Right ventricle myocardium inferior (tissue), 1 donor: Measurements from ENCODE around the gene DCST2. TPM values are rescaled to one million over a fixed set of nuclear protein-coding genes. Genes with fewer than 3 reads are reported as not detected.

Source experiments
- ATAC-seq: fragments of 200-7000 bp; cut with Tn5 transposase; one replicate; pipeline ENCODE4 v1.9.1; 2020; ENCODE audit warnings: mild to moderate bottlenecking, moderate library complexity
- DNase-seq: peaks from one replicate; pipeline ENCODE4 v3.0.0; 2021; ENCODE audit errors: missing footprints
- intact Hi-C: fragments of 100-400 bp; cut with DNase I; formaldehyde crosslinking; loops from one replicate; pipeline ENCODE4 v1.11.0; 2022
- total RNA-seq: library from RNA; stranded (reverse); fragmentation: NEBNext Ultra II Directional; extraction: Animal tissue kit (Norgen Biotek cat#: 25700); gene quantifications from one replicate; pipeline ENCODE4 v1.2.1, GENCODE V29; 2021
- donor health status: DM: no; HTN: yes; CAD: no; lungs with severe emphysema.

Gene DCST2
- total RNA-seq, 1 donor from 2014 or later, result 0.35 TPM

DNA sequence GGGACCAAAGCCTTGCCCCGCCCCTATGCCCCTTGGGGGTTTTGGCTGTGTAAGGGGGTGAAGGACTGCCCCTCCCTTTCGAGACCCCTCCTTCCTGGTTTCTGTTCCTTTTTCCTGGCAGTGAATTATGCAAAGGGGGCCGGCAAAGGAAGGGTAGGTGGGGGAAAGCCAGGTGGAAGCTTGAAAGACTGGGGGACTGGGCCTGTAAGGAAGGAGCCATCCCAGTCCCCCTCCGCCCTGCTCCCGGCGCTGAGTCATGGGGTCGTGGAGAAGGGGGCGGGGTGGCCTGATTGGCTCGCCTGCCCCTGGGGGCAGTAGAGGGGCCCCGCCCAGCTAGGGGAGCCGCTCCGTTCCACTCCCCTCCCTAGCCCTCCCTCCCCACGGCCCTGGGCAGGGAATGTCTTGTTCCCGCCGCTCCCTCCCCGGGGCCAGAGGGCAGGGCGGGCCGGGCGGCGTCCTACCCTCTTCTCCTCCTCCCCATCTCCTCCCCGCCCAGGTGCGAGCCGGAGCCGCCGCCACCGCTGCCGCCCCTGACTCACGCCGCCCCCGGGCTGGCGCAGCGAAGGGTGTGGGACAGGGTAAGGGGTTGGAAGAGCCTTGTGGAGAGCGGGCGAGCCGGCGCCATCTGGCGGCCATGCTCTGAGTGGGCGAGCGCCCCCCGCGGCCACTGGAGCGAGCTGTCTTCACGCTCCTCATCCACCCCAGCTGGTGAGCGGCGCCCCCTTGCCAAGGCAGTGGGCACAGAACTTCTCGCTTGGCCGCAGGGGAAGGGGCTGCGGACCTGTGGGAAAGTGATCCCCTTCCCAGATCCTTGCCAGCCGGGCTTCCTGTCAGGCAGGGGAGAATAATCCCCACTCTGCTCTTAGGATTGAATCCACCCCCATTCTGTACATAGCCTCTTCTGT is 16.3 kb downstream of the DCST2 start:
- DNase-seq (peak; percentile 95), ATAC-seq (peak; percentile 93)
- intact Hi-C loops, result loop anchor here (1.0 to 5.0 kb wide), 2 partner anchors 16 to 45 kb away; partner anchors contain the start of genes CKS1B and SHC1

DNA sequence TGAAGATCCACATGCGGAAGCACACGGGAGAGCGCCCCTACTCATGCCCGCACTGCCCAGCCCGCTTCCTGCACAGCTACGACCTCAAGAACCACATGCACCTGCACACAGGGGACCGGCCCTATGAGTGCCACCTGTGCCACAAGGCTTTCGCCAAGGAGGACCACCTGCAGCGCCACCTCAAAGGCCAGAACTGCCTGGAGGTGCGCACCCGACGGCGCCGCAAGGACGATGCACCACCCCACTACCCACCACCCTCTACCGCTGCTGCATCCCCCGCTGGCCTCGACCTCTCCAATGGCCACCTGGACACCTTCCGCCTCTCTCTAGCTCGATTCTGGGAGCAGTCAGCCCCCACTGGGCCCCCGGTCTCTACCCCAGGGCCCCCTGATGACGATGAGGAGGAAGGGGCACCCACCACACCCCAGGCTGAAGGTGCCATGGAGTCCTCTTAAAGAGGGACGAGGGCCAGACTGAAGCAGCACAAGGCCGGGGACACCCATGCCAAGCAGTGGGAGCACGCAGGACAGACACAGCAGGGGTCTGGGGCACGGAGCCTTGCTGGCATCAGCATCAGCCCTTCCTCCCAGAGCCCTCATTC is 17.2 kb downstream of the DCST2 start:
- intact Hi-C loops, result loop anchor here (5.0 kb wide), 1 partner anchor 44 kb away; the partner anchor contains the start of genes CKS1B and SHC1
- no peak for ATAC-seq
- no peak for DNase-seq

DNA sequence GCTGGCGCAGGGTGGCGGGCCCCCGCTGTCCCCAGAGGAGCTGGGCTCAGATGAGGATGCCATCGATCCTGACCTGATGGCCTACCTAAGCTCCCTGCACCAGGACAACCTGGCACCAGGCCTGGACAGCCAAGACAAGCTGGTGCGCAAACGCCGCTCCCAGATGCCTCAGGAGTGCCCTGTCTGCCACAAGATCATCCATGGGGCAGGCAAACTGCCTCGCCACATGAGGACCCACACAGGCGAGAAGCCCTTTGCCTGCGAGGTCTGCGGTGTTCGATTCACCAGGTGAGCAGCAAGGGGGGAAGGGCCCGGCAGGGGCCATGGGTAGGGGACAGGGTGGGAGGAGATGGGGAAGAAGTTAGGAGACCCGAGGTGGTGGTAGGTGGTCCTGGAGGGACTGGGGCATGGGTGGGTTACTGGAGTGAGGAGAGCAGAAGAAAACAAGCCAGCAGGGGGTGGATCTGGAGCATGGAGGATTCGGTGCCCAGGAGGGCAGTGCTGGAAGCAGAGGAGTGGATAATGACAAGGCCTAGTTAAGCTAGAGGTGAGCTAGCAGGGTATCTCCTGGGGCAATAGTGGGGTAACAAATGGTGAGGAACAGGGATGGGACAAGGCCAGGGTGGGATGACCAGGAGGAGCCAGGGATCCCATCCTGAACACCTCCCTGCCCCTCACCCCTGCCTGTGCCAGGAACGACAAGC is 17.9 kb downstream of the DCST2 start:
- no peak for DNase-seq
- intact Hi-C loops, result loop anchor here (5.0 kb wide), 1 partner anchor 43 kb away; the partner anchor contains the start of genes CKS1B and SHC1

DNA sequence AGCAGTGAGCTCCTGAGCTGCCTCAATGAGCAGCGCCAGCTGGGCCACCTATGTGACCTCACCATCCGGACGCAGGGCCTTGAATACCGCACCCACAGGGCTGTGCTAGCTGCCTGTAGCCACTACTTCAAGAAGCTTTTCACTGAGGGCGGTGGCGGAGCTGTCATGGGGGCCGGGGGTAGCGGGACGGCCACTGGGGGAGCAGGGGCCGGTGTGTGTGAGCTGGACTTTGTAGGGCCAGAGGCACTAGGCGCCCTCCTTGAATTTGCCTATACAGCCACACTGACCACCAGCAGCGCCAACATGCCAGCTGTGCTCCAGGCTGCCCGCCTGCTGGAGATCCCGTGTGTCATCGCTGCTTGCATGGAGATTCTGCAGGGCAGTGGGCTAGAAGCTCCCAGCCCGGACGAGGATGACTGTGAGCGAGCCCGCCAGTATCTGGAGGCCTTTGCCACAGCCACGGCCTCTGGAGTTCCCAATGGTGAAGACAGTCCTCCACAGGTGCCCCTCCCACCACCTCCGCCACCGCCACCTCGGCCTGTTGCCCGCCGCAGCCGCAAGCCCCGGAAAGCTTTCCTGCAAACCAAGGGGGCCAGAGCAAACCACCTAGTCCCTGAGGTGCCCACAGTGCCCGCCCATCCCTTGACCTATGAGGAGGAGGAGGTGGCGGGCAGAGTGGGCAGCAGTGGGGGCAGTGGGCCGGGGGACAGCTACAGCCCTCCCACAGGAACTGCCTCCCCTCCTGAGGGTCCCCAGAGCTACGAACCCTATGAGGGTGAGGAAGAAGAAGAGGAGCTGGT is 18.7 kb downstream of the DCST2 start:
- intact Hi-C loops, result loop anchor here (5.0 kb wide), 1 partner anchor 43 kb away; the partner anchor contains the start of genes CKS1B and SHC1
- no peak for DNase-seq
- ATAC-seq, result no peak

More for the DNA sequence above, 17.9 kb downstream of the DCST2 start:
- no peak for ATAC-seq

DNA sequence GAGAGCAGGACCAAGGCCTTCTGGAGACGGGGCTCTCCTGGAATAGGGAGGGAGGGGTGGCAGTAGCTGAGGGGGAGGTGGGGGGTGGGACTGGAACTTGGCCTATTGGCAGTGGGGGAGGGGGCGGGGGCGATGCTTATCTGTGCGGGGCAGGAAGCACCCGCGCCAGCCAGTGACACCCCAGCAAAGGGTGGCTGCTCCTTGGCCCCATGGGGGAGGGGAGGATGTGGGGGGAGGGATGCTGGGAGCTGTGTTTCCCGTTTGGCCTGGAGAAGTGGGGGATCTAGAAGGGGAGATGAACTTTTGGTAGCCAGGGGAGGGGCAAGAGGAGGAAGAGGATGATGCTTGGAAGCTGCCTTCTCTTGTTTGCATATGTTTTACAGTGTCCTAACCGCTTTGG is 19.9 kb downstream of the DCST2 start:
- DNase-seq (no peak), ATAC-seq (no peak)
- intact Hi-C loops, result no loop called here

DNA sequence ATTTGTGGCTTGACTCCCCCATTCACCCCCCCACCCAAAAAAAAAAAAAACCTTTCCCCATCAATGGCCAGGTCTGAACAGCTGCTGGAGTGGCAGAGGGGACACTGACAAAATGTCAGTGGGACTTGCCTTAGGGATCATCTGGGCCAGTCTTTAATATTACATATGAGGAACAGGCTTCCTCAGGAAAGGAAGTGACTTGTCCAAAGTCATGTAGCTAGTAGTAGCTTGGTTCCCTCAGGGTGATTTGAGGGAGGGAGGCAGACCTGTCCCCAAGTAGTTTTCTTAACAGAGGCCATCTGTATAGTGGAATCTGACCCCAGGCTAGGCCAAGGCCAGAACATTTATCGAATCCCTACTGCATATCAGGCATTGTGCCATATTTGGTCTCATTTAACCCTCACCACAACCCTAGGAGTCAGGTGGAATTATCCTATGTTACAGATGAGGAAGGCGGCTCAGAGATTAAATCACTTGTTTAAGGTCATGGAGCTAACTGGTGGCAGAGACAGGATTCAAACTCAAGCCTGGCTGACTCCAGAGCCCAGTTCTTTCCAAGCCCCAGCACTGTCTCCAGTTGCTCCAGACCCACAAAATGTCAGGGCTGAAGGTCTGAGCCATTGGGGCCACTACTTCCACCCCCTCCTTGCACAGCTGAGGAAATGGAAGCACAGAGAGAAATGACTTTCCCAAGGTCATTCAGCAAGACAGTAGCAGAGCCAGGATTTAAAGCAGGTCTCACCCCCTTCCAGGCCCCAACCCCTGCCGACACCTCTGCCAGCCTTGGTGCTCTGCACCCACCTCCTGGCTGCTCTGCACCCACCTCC is 20.6 kb downstream of the DCST2 start:
- ATAC-seq (no peak), DNase-seq (no peak)
- intact Hi-C loops, result no loop called here

DNA sequence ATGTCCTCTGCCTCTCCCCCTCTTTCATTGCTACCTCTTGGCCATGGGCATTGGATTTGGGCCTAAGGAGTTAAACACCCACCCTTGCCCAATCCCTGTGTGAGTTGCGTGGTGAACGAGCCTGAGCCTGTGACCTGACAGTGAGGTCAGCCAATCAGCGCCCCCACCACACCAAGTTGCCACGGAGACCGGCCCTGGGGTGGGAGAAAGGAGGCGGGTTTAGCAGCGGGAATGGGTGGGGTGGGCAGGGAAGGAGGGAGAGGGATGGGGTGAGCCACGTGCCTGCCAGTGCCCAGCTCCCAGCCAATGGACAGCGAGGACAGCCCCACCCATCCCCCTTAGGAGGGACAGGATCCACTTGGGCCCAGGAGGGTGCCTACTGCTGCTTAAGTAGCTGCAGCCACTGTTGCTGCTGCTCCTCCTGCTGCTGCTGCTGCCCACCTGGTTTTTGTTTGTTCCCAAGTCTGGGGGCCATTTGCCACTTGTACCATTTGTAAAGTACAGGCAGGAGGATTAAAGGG is 21.5 kb downstream of the DCST2 start:
- peak; percentile 89 for DNase-seq
- intact Hi-C loops, result no loop called here
- ATAC-seq, result peak; percentile 42

DNA sequence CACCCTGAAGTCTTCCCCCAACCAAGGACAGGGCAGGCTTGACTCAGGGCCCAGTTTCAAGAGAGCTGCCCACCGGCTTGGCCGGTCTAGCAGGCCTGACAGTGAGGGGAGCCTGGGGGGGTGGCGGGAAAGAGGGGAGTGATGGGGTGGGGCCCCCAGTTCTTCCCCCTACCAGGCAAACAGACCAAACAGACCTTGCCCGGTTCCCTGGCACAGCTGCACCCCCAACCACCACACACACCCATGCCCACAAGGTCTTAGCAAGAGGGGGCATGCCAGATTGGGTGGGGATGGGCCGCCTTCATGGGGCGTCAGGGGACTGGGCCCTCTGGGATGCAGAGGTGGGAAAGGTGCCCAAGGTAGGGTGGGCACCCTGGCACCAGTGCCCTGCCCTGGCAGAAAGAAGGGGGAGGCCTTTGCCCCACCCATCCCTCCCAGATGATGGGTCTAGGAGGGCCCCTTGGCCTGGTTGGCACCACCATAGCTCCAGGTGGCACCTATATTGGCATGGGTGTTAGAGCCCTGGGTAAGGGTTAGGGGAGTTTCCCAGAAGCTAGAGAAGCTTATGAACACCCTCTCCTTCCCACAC is 22.1 kb downstream of the DCST2 start:
- intact Hi-C loops, result no loop called here
- no peak for DNase-seq

DNA sequence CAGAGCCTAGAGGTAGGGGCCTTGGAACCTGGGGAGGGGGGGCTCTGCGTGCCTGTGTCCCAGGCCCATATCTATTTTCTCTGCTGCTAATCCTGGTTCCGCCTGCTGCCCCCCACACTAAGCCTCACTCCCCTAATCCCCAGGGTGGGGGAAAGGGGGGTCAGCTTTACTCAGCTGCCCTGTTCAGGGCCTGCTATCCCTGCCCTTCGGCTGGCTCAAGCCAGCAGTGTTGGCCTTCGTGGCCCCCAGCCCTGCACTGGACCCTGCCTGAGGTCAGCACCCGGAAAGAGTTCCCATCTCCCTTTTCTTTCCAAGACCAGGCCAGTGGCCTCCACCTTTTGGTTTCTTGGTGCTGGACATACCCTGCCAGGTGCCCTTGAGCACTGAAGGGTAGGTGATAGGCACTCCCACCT is 22.6 kb downstream of the DCST2 start:
- ATAC-seq (no peak), DNase-seq (peak; percentile 9)
- intact Hi-C loops, result no loop called here

More for the DNA sequence above, 22.1 kb downstream of the DCST2 start:
- no peak for ATAC-seq

DNA sequence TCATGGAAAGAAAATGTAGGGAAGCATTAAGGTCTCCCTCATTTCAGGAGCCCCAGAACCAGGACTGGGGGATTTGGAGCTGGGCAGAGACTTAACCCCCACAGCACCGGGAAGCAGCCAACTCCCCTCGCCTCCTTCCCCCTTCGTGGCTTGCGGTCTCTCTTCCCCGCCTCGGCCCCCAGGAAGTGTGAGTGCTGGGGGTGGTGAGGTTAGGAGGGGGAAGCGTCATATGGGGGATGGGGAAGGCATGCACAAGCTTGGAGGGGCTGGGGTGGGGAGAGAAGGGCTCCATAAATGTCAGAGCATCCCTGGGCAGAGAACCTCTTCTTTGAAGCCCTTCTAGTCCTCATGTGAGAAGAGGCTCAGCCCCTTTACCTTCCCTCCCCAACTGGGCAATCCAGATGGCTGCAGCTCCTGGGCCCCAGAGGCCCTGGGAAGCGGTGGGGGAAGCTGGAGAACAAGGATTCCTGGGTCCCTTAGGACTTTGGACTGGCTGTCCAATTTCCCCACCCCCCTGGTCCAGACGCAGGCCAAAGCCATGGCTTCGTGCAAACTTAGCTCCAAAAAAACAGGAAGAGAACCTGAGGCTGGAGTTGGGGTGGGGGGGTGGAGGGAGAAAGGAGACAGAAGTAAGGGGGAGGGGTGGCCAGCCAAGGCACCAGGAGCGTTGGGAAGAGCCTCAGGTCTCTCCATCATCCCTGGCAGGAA is 23.2 kb downstream of the DCST2 start:
- DNase-seq (peak; percentile 40), ATAC-seq (no peak)
- intact Hi-C loops, result no loop called here

DNA sequence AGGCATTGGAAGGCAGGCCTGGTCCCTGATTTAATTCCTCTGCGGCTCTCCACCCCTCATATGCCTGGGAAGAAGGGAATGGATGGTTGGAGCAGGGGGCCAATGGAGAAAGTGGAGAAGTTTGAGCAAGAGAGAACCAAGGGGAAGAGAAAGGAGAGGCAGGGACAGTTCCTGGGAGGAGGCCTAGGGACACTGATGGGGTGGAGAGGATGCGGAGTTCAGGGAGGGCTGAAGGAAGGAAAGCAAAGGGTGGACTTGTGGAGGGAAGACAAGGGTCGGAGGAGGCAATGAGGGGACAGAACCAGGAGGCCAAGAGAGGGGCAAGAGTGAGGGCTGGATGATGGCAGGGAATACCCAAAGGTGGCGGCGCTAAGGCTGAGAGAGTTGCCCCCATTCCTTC is 23.8 kb downstream of the DCST2 start:
- ATAC-seq (no peak), DNase-seq (no peak)
- intact Hi-C loops, result no loop called here

DNA sequence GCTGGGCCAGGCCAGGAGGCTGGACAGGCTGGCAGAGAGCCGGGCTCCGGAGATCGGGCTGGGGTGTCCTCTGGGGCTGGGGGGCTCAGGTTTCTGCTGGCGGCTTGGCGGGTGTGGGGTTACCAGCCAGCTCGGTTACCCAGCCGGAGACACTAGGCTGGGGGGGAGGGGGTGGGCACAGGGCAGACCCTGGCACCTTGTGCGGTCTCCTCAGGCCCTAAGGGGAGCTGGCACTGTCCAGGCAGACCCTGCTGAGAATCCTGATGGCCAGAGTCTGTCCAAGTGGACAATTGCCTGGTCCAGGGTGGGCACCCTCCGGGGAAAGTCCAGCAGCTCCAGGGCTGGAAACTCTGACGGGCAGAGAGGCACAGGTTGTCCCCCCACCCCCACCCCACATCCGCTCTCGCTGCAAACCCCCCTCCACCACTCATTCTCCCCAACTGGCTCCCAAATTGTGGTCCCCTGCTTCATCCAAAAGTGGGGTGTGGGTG is 24.3 kb downstream of the DCST2 start:
- intact Hi-C loops, result no loop called here
- DNase-seq, result peak; percentile 17
- no peak for ATAC-seq

DNA sequence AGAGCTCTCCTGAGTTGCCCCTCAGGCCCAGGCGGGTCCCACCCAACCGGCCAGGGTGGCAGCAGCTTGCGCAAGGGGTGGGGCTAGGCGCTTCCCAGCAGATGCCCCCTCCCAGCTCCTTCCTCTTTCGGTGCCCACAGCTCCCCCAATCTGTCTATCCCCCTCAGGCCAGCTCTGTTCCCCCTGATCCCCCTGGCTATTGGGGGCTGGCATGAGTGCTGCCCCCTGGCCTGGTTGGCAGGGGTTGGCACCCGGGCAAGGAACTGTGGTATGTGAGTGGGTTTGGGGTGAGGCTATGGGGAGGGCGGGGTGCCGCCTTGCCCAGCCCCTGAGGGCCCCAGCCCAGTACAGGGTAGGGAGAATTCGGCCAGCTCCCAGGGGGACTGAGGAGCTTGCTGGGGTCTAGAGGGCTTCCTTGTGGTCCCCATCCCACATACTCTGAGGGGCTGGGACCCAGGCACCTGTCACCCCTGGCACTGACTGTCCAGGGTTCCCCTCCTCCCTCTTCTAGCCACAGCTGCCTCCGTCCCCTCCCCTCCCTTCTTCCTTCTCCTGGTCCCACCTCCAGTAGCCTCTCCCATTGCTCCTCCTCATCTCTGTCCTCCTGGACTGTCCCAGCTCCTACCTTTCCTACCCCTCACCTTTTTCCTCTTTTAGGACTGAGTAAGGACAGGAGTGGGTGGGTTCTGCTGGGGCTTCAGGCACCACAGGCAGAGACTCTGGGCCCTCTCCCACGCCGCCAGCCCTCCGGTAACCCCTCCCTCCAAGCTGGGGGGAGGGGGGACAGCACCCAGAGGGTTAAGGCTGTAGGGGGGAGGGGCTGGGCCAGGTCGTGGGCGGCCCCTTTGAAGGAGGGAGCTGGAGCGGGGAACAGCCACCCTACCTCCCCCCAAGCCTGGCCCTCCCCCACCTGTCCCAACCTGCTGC is 25.3 kb downstream of the DCST2 start:
- DNase-seq (peak; percentile 73), ATAC-seq (no peak)
- intact Hi-C loops, result no loop called here

DNA sequence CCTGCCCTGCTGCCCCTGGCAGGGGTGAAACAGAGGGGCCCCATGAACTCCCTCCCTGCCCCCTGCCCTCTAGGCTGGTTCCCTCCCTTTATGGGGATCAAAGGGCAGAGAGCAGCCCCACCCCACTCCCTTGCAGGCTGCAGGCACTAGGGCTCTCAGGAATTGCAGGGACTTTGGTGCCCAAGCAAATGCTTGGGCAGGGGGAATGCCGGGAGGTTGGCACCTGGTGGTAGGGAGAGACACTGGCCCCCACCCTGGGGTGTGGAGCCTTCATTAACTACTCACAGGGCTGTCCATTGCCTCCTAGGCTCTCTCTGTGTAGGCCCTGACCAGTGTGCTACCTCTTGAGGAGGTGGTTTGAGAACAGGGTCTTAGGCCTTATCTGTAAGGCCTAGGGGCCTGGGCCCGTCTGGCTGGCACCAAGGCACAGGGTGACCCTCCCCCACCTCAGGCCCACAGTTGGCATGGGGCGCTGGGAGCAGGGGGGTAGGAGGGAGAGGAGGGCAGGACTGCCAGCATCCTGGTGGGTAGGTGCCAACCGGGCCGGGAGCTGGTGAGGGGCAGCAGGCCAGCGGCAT is 26.2 kb downstream of the DCST2 start:
- intact Hi-C loops, result no loop called here
- peak; percentile 34 for ATAC-seq
- peak; percentile 88 for DNase-seq

DNA sequence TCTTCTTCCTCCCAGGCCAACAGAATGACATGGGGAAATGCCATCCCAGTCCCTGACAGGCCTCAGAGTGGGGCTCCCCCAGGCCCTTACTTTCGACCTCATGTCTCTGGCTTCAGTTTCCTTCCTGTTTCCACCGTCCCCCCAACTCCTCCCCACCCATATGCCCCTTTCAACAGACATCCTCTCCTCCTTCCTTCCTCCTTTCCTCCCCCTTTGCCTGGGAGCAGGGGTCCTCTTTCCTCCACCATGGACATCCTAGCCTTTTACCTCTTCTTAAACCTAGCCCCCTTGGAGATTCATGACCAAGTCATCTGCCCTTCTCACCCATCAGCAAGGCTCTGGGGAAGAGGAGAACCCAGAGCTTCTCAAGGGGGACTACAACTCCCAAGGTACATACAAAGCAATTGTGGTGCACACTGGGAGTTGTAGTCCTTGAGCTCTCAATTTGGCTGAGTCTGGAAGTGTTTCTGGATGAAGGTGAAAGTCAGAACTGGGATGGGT is 26.9 kb downstream of the DCST2 start:
- intact Hi-C loops, result no loop called here
- DNase-seq (peak; percentile 66), ATAC-seq (no peak)
